GM21367 (cell line): ENCODE results near the gene BRPF1.
A peak's percentile ranks its signal among the peaks of the same experiment; 100 is the strongest.

Experiments
- ATAC-seq: cut with Tn5 transposase; IDR thresholded peaks from one replicate; pipeline ENCODE4 v1.9.1; 2021; ENCODE audit not compliant: unreplicated experiment

The BRPF1 gene

GRCh38 chr3:9730657-9731205 lies 804 bp upstream of the BRPF1 start:
- peak; percentile 38 for ATAC-seq

GRCh38 chr3:9732080-9732739 lies 675 bp downstream of the BRPF1 start:
- no peak for ATAC-seq

- ATAC-seq: no peak
Measured at GRCh38 chr3:9732740-9733115, 1.2 kb downstream of the BRPF1 start.

- ATAC-seq: no peak
Measured at GRCh38 chr3:9736831-9737230, 5.3 kb downstream of the BRPF1 start.

- ATAC-seq: no peak
Measured at GRCh38 chr3:9739181-9739580, 7.6 kb downstream of the BRPF1 start.

- no peak for ATAC-seq
Measured at GRCh38 chr3:9742560-9742959, 11.0 kb downstream of the BRPF1 start.

GRCh38 chr3:9743548-9743947 lies 12.0 kb downstream of the BRPF1 start:
- no peak for ATAC-seq

GRCh38 chr3:9744162-9744561 lies 12.6 kb downstream of the BRPF1 start:
- ATAC-seq: no peak

- no peak for ATAC-seq
Measured at GRCh38 chr3:9745521-9745920, 14.0 kb downstream of the BRPF1 start.

- ATAC-seq: no peak
Measured at GRCh38 chr3:9746330-9746729, 14.8 kb downstream of the BRPF1 start.

GRCh38 chr3:9747267-9747666 lies 15.7 kb downstream of the BRPF1 start:
- ATAC-seq: no peak

GRCh38 chr3:9748031-9748430 lies 16.5 kb downstream of the BRPF1 start:
- ATAC-seq: no peak

GRCh38 chr3:9749296-9749644 lies 17.7 kb downstream of the BRPF1 start:
- ATAC-seq: no peak

- peak; percentile 86 for ATAC-seq
Measured at GRCh38 chr3:9749645-9750555, 18.4 kb downstream of the BRPF1 start, which contains the start of gene OGG1. OGG1 (plus strand) TSS chr3:9749952; CDS start chr3:9750287, 335 bp downstream.

GRCh38 chr3:9750556-9751411 lies 19.2 kb downstream of the BRPF1 start:
- ATAC-seq: no peak

- ATAC-seq: no peak
Measured at GRCh38 chr3:9754678-9755077, 23.1 kb downstream of the BRPF1 start.

GRCh38 chr3:9757427-9757826 lies 25.9 kb downstream of the BRPF1 start:
- ATAC-seq: no peak

GRCh38 chr3:9760779-9761505 lies 29.4 kb downstream of the BRPF1 start:
- no peak for ATAC-seq

- ATAC-seq: no peak
Measured at GRCh38 chr3:9761919-9762318, 30.4 kb downstream of the BRPF1 start.

GRCh38 chr3:9762871-9763270 lies 31.3 kb downstream of the BRPF1 start:
- no peak for ATAC-seq
